C4-2B (cell line): ENCODE data around the gene CLDN5.

Experiments
- H3K27ac ChIP-seq: fragments of 450-650 bp; 2 replicates; pipeline ENCODE4 v1.5.1; 2017
- ZFX ChIP-seq: fragments of 450-650 bp; IDR thresholded peaks from 2 replicates; pipeline ENCODE4 v1.6.1; 2017
- TF ChIP-seq, protein P1 (sequence below): fragments of 450-650 bp; conservative IDR thresholded peaks from 2 replicates; pipeline ENCODE4 v1.5.1; 2017; ENCODE audit warnings: mild to moderate bottlenecking

CLDN5 gene

DNA sequence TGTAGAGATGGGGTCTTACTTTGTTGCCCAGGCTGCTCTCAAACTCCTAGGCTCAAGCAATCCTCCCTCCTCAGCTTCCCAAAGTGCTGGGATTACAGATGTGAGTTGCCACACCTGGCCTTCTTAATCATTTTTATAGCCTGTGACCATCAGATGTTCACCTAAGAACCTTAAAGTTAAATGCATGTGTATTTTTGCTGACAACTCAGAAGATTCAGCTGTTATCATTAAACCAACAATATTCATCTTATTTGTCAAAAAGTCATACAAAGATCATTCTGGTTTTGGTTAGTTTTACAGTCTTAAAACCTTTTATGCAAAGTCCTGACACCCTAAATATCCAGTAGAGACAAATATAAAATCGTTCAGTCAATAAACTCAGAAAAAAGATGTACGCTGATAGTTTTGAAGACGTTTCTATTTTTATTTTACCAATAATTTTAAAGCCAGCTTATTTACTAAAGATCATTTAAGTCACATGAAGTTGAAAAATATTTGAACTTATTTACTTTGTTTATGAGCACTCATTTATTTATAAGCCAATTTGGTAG is 22.2 kb downstream of the CLDN5 start:
- no peak for TF ChIP-seq ZFX
- TF ChIP-seq, protein P1, sequence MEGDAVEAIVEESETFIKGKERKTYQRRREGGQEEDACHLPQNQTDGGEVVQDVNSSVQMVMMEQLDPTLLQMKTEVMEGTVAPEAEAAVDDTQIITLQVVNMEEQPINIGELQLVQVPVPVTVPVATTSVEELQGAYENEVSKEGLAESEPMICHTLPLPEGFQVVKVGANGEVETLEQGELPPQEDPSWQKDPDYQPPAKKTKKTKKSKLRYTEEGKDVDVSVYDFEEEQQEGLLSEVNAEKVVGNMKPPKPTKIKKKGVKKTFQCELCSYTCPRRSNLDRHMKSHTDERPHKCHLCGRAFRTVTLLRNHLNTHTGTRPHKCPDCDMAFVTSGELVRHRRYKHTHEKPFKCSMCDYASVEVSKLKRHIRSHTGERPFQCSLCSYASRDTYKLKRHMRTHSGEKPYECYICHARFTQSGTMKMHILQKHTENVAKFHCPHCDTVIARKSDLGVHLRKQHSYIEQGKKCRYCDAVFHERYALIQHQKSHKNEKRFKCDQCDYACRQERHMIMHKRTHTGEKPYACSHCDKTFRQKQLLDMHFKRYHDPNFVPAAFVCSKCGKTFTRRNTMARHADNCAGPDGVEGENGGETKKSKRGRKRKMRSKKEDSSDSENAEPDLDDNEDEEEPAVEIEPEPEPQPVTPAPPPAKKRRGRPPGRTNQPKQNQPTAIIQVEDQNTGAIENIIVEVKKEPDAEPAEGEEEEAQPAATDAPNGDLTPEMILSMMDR: no peak
- H3K27ac ChIP-seq: no peak overlapping the region

DNA sequence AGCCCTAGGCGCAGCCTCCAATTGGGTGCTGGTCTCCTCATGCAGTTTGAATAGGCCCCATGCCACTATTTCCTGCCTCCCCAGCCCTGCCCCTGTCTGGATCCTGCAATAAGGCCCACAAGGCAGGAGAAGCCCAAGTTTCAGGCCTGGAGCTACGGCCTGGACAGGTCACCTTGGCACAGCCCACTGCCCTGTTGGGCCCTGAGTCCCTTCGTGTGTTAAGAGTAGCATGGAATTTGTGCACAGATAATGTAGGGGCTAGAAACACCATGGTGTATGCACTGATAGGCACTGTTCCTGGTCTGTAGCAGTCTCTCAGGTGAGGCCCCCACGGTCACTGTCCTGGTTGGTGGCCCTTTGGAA is 24.3 kb downstream of the CLDN5 start:
- no peak overlapping the region for H3K27ac ChIP-seq
- TF ChIP-seq, protein P1: no peak
- TF ChIP-seq ZFX: no peak

DNA sequence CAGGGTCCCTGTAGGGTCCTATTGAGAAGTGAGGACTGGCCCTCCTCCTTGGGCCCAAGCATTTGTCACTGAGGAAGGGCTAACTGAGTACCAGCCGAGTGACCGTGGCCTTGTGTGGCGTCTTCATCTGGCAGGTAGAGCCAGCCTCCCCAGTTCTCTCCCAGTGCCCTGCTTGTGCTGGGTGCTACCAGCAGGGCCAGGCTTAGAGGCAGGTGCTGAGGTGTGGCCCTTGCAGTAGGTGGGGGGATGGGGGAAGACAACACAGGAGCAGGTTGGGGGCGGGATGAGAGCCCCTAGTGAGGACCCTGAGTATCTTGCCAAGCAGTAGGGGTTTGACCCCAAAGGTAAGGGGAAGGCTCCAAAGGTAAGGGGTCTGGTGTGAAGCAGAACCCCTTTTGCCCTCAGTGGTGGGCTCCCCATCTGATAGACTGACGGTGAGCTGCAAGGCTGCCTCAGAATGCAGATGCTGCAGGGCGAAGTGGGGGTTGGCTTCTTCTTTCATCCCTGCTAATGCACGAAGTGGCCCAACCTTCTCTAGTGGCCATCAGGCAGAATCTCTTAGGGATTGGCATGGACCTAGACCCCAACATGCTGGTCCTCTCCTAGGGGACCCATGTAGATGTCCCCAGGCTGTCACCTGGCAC is 24.9 kb downstream of the CLDN5 start:
- no peak for TF ChIP-seq ZFX
- TF ChIP-seq, protein P1: no peak
- H3K27ac ChIP-seq: no peak overlapping the region

DNA sequence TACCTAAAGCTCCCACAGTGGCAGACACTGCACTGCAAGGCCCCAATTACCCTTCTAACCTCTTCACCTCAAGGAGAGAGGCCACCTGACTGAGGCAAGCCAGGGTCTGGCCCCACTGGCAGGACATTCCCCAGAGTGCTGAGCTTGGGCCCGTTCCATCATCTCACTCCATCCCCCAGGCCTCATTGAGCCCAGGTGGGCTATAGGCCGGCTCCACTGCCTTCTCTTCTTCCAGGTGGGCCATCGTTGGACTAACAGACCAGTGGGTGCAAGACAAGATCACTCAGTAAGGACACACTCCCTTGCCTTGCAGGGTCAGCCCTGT is 25.4 kb downstream of the CLDN5 start:
- TF ChIP-seq, protein P1: no peak
- no peak for TF ChIP-seq ZFX
- no peak overlapping the region for H3K27ac ChIP-seq

DNA sequence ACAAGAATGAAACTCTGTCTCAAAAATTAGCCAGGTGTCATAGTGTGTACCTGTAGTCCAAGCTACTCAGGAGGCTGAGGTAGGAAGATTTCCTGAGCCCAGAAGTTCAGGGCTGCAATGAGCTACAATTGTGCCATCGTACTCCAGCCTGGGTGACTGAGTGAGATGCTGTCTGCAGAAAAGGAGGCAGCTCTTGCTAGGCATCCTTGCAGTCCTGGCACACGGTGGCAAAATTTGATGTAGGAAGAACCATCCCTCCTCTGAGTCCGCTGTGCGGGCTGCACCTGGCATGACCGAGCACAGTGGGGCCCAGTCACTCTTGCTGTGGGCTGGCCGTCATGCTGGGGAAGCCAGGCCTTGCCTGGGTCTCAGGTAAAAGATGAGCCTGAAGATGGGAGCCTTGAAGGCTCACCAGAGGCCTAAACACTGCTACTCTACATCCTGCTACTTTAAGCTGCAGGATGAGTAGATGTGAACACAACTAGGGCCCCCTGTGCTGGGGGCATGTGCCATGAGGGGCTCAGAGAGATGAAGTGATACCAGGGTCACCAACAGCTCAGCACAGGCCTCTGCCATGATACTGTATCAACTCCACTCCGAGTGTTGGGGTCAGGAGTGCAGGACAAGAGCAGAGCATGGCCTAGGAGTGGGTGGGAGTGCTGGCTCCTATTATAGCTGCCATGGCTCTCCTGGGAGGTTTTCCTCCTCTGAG is 25.9 kb downstream of the CLDN5 start:
- no peak overlapping the region for H3K27ac ChIP-seq
- no peak for TF ChIP-seq ZFX
- TF ChIP-seq, protein P1: no peak

DNA sequence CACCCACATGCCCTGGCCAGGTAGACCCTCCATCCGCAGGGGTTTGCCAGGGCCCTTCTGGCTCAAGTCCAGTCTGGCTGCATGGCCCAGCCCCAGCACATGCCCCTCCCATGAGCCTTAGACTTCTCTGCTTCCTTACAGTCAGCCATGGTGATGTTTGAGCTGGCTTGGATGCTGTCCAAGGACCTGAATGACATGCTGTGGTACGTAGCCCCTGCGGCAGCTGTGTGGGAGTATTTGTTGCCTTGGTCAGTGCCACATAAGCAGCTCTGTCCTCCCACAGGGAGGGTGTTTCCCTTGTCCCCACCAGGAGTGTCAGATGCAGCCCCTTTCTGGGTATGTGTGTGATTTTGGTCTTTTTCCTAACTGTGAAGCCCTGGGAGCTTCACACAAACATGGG is 27.0 kb downstream of the CLDN5 start:
- TF ChIP-seq, protein P1: no peak
- no peak for TF ChIP-seq ZFX
- no peak overlapping the region for H3K27ac ChIP-seq

DNA sequence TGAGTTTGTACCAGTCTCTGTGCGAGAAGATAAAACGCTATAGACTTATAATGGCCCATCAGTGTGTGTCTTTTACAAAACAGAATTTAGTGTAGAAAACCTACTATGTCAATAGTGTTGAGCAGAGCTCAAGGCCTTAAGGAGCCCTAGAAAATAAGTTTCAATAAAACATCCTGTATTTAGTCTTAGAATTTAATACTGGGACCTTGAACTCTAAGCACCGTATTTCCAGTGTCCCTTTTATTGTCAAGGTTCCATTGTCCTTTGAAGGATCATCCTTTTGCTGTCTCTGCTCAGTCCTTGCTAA is 27.9 kb downstream of the CLDN5 start:
- TF ChIP-seq ZFX: no peak
- TF ChIP-seq, protein P1: no peak

More for the DNA sequence above, 27.9 kb downstream of the CLDN5 start:
- H3K27ac ChIP-seq: no peak overlapping the region
